Cortex of kidney (tissue), 1 donor: ENCODE data around the gene PRDM15.
"Not testable (repeated sequence)": the region's sequence is repeated elsewhere in the genome, so short reads cannot be mapped to it uniquely, and the experiment has no call there.

Source experiments
- DNase-seq: peaks from one replicate; lab custom pipeline; 2025; lab: John Stamatoyannopoulos, UW

Gene PRDM15

GRCh38 chr21:41805643-41806042 is 73.5 kb downstream of the PRDM15 start:
- no peak for DNase-seq

- no peak for DNase-seq
These were observed 74.1 kb downstream of the PRDM15 start for GRCh38 chr21:41805038-41805437.

- no peak for DNase-seq
These were observed 74.8 kb downstream of the PRDM15 start for GRCh38 chr21:41804381-41804780.

DNA sequence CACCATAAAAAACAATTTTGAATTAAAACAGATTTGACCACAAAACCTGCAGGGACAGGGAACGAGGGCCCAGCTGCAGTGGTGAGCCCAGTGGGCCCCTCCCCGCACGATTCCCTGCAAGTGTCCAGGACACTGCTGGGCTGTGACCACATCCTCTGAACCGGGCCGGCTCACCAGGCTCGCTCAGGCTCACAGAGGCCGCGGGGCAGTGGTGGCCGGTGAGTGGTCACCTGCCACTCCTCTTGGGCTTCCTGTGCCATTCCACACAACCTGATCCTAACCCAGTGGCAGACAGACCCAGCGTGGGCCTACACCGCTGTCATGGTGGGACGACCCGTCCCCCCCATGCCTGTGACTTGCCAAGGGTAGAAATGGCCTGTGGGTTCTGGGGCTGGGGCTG is 75.8 kb downstream of the PRDM15 start:
- no peak for DNase-seq

GRCh38 chr21:41802684-41803083 is 76.5 kb downstream of the PRDM15 start:
- DNase-seq, result no peak

- DNase-seq, result no peak
These were observed 77.0 kb downstream of the PRDM15 start for GRCh38 chr21:41802198-41802584.

- DNase-seq, result no peak
These were observed 77.6 kb downstream of the PRDM15 start for GRCh38 chr21:41801321-41802197.

DNA sequence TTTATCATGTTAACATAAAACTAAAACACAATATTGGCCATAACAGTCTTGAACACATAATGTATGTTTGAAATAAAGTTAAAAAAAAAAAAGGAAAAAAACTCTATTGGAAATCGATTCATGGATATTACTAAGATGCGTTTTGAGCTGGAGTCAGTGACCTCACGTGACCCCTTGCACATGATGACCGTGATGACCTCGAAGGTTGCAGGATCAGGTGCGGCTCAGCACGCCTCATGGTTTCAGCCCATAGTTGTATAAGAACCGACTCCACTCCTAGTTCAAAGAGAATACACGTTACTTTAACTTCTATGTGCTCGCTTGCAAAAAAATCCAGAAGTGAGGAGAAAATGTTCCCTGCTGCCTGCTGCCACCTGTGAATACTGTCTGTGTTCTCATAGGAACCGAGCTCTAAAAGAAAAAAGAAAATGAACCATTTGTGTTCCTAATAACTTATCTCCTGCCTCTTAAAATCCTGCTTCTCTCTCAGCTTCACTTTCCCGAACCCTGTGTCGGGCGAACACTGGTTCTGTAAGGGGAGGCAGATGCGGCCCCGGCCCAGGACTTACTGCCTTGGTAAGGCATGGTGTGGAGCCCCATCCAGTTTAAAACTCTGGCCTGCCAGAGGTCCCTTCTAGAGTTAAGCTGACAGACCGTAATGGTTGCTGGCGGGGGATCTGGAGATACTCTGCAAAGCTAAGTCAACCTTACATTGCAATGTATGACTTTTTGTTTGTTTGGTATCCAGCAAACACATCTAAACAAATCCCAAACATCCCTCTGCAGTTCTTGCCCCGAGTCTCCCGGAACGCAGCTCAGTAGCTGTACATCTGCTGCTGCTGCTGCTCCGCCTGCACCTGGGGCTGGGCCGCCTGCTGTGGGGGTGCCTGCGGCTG is 78.5 kb downstream of the PRDM15 start:
- DNase-seq, result no peak

DNA sequence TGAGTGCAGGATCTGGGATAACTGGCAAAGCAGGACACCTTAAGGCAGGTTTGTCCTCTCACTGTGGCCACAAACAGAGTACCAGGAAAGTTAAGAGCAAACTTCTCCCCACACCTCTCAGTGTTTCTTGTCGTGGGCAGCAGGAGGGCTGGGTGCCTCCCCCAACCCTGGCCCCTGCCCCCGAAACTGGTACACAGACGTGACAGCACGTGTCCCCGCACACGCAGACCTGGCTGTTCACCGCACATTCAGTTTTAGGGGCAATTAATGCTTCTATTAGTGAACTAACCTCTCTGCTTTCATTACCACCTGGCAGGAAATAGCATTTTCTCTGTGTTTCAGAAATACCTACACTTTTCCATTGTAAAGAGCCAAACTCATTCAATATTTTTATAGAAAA is 79.4 kb downstream of the PRDM15 start:
- no peak for DNase-seq

- DNase-seq, result no peak
These were observed 80.8 kb downstream of the PRDM15 start for GRCh38 chr21:41798326-41798725.

DNA sequence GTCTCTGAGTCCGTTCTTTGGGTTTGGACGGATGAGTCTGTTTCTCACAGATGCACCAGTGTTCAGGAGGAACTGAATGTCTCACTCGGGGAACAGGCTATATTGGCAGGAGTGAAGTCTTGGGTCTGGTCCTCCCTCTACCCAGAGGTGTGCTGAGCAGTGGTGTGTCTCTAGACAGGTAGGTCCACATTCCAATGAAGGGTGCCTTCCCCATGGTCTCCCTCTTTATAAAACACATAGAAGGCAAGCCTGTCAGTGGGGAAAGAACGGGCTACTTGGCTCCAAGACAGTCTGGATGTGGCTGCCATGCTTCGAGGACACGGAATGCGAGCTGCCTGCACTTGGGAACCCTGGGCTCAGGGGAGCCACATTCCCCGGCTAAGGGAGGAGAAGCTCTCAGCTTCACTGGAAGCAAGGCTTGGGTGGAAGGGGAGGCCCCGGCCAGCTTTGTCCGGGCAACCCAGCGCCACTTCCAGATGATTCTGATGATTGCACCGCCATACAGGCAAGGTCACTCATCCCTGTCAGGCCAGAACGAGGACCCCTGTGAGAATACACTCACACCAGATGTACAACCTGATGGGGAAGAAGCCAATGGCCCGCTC is 82.6 kb downstream of the PRDM15 start:
- no peak for DNase-seq

DNA sequence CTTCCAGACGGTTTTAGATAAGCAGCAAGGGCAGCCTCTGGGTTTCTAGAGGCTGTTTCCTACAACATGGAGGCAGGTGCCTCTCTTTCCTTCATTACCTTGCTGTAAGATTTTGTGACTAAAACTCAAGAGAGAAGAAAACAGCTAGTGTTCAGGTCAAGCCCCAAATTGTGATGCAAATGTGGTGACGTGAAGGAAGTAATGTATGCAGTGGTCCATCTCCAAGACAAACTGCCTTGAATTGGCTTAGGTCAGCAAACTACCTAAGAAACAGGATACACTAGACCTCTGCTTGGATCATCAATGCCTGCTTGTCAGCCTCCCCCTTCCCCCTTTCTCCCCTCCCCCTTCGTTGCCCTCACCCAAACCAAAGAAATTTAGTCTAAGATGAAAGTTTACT is 83.4 kb downstream of the PRDM15 start:
- DNase-seq, result no peak

DNA sequence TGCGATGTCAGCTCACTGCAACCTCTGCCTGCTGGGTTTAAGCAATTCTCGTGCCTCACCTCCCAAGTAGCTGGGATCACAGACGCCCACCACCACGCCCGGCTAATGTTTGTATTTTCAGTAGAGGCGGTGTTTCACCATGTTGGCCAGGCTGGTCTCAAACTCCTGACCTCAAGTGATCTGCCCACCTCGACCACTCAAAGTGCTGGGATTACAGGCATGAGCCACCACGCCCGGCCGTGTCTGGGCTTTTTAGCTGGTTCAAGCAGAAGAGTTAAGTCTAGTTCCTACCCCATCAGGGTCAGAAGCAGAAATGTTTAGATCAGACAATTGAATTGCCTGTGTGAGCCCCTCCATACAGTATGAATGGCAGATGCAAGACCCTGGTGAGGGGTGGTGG is 84.5 kb downstream of the PRDM15 start:
- DNase-seq, result no peak

DNA sequence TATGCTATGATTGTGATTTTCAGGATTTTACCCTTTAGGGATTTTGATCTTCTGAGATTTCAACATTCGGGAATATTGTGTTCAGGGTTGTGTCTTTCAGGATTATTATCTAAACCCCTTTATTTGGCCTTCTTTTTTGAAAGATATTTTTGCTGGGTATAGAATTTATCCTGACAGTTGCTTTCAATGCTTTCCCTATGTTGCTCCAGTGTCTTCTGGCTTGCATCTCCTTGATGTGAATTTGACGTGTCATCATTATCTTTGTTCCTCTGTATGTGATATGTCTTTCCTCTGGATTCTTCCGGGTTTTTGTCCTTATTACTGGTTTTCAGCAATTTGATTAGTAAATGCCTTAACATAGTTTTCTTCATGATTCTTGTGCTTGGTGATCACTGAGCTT is 86.4 kb downstream of the PRDM15 start:
- DNase-seq, result no peak

DNA sequence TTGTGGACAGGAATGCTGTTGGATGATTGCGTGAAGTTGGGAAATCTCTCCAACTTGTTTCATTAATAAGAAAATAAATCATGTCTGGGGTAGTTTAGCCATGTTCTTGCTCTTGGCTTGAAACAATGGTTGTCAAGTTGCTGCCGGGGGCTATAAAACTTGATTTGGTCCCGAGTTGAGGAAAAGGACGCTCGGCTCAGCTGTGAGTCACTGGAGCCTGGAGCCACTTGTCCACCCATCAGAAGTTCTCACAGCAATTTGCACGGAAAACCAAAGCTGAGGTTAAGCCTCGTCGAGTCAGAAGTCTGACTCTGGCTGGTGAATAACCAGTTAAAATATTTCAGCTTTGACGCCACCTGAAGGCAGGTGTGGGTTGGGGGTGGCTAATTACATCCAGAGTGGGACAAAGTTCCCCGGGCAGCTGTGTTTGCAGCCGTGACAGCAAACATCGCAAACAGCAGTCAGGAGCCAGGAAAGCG is 92.6 kb downstream of the PRDM15 start:
- no peak for DNase-seq

GRCh38 chr21:41785262-41785661 is 93.9 kb downstream of the PRDM15 start:
- not testable (repeated sequence) for DNase-seq

DNA sequence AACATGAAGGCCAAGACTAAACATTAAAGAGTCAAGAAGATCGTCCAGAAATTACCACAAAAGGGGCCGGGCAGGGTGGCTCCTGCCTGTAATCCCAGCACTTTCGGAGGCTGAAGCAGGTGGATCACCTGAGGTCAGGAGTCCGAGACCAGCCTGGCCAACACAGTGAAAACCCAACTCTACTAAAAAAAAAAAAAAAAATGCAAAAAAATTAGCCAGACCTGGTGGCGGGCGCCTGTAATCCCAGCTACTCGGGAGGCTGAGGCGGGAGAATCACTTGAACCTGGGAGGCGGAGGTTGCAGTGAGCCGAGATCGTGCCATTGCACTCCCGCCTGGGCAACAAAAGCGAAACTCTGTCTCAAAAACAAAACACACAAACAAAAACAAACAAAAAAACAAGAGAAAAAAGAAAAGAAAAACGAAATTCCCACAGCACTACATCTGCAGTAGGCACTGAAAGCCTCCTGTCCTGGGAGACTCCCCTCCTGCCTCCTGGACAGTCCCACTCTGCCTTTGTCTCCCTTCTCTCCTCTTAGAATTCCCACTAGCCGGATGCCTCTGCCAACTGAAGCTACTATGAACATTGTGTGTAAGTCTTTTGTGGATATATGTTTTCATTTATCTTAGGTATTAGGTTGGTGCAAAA is 94.6 kb downstream of the PRDM15 start:
- DNase-seq, result no peak

- DNase-seq, result no peak
These were observed 95.5 kb downstream of the PRDM15 start for GRCh38 chr21:41783476-41784180.

DNA sequence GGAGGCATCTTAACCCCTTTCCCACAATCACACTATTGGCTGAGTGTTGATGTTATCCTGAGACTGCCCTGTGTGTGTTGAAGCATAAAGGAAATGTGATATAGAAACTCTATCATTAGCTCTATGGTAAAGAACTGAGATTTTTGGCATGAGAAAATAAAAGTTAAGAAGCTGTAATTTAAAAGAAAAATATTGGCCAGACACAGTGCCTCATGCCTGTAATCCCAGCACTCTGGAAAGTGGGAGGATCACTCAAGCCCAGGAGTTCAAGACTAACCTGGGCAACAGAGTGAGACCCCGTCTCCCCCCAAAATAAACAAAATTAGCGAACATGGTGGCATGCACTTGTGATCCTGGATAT is 98.1 kb downstream of the PRDM15 start:
- no peak for DNase-seq

DNA sequence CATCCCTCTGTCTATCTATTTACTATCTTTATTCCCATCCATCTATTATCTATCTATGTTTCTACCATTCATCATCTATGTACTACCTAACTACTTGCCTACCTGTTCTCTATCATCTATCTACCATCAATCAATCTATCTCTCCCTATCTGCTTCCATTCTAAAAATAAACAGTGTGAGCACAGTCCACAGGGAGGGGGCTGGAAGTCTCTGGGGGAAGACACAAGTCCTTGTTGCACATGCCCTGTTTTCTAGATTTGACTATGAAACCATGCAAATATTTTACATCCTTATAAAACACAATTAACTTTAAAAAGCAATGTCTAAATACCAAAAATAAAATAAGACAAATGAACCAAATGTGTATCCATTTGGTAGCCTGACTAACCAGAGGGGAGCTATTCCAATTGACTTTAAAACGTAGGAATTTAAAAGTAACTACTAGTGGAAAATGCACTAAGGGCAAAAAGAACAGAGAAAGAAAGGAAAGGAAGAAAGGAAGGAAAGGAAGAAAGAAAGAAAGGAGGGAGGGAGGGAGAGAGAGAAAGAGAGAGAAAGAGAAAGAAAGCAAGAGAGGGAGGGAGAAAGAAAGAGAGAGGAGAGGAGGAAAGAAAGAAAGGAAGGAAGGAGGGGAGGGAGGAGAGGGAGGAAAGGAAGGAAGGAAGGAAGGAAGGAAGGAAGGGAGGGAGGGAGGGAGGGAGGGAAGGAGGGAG is 98.7 kb downstream of the PRDM15 start:
- no peak for DNase-seq

- no peak for DNase-seq
These were observed 99.5 kb downstream of the PRDM15 start for GRCh38 chr21:41779659-41780058.
